ENCODE data around the gene GPAT3. TPM values are rescaled to one million over a fixed set of nuclear protein-coding genes. Genes with fewer than 3 reads are reported as not detected.

The GPAT3 gene
- total RNA-seq, 4 donors from 2014 or later: 4.4 to 37.5 (median 10.2) TPM

DNA sequence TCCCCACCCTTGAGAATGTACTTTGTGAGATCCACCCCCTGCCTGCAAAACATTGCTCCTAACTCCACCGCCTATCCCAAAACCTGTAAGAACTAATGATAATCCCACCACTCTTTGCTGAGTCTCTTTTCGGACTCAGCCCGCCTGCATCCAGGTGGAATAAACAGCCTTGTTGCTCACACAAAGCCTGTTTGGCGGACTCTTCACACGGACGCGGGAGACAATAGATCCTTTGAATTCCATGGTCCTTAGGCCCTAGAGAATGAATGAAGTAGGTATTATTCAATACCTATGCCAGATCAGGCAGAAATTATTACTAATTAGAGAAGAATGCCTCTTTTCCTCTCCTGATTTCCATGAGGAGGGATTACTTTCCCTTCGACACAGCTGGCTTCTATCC is 101.0 kb downstream of the GPAT3 start:
- TF ChIP-seq, protein P1, sequence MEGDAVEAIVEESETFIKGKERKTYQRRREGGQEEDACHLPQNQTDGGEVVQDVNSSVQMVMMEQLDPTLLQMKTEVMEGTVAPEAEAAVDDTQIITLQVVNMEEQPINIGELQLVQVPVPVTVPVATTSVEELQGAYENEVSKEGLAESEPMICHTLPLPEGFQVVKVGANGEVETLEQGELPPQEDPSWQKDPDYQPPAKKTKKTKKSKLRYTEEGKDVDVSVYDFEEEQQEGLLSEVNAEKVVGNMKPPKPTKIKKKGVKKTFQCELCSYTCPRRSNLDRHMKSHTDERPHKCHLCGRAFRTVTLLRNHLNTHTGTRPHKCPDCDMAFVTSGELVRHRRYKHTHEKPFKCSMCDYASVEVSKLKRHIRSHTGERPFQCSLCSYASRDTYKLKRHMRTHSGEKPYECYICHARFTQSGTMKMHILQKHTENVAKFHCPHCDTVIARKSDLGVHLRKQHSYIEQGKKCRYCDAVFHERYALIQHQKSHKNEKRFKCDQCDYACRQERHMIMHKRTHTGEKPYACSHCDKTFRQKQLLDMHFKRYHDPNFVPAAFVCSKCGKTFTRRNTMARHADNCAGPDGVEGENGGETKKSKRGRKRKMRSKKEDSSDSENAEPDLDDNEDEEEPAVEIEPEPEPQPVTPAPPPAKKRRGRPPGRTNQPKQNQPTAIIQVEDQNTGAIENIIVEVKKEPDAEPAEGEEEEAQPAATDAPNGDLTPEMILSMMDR (IDR thresholded peaks at IDR 0.05; ENCODE audit: low read depth): no peak

- TF ChIP-seq, protein P1 (IDR thresholded peaks at IDR 0.05; ENCODE audit: low read depth): no peak
Observed at GRCh38 chr4:83639849-83640493, 104.1 kb downstream of the GPAT3 start.

DNA sequence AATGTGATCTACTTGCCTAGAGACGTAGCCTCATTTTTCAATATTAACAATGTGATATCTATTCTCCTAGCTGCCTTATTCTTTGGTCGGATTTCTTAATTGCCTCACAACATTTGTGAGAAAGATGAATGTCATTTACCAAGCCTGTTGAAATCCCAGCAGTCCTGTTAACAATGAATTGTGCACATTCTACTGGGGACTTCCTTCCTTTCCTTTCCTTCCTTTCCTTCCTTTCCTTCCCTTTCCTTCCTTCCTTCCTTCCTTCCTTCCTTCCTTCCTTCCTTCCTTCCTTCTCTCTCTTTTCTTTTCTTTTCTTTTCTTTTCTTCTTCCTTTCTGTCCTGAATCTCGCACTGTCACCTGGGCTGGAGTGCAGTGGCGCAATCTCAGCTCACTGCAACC is 107.1 kb downstream of the GPAT3 start:
- TF ChIP-seq, protein P1 (IDR thresholded peaks at IDR 0.05; ENCODE audit: low read depth): no peak

GRCh38 chr4:83644677-83645659 is 109.1 kb downstream of the GPAT3 start:
- TF ChIP-seq, protein P1 (IDR thresholded peaks at IDR 0.05; ENCODE audit: low read depth): no peak

DNA sequence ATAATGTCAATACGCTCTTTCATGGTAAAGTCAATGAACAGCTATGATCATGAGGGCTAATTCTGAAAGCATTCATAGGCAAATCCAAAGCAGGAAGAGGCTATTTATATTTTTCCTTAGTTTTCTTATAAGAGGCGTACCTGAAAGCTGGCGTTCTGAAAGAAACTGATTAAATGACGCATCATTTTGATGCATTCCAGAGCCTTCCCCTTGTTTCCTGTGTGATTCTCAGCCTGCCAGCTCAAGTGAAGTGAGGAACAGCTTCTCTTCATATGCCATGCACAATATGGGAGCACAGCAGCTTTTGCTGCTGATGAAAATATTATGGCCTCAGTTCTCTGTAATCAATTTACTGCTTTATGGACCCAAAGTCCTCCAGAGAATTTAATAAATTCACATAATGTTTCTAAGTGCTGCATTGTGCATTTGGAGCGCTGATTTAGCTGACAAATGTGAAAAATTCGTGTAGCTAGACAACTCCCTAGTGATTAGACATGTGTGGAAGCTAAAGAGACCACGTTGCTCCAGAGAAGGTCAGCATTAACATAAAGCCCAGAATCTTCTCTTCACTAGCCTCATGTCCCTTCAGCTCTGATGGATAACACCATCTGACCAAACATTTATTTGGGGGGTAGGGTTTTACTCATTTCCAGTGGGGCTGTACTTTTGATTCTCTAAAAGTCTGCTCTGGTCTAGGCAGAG is 110.8 kb downstream of the GPAT3 start:
- TF ChIP-seq, protein P1 (IDR thresholded peaks at IDR 0.05; ENCODE audit: low read depth): no peak

- TF ChIP-seq, protein P1 (IDR thresholded peaks at IDR 0.05; ENCODE audit: low read depth): no peak
Observed at GRCh38 chr4:83651846-83652245, 115.9 kb downstream of the GPAT3 start.

Small RNA genes lying within 50 kb of the gene (small RNA-seq; reads per million reads assigned to genes)
- gene RF00019: 0.49 reads per million

Other genes starting within 250 kb of the GPAT3 start
- 1 to 10 TPM in 3 of 4 donors, under 1 TPM in 1; 0.75 to 5.4 (median 2.6) TPM for gene HPSE, start 201.3 kb upstream of the GPAT3 start, total RNA-seq
- 10 to 100 TPM; 12.6 to 26.6 (median 19.2) TPM for gene HELQ, start 80.3 kb upstream of the GPAT3 start, total RNA-seq
- gene MRPS18C, start 80.0 kb upstream of the GPAT3 start, total RNA-seq: 10 to 100 TPM; 15.9 to 34.9 (median 18.9) TPM
- 10 to 100 TPM; 17.1 to 18.9 (median 17.7) TPM for gene ABRAXAS1, start 51.0 kb upstream of the GPAT3 start, total RNA-seq